ENCODE measurements around the gene CHI3L1.

CHI3L1 gene

GRCh38 chr1:203206129-203206687 is 19.7 kb upstream of the CHI3L1 start:
- DNase-seq (ENCODE audit: low read depth in 2 of 2): no peak

- no peak for DNase-seq (ENCODE audit: low read depth in 2 of 2)
Observed at GRCh38 chr1:203204756-203205155, 18.3 kb upstream of the CHI3L1 start.

GRCh38 chr1:203202431-203203245 is 16.1 kb upstream of the CHI3L1 start:
- DNase-seq (ENCODE audit: low read depth in 2 of 2): no peak

DNA sequence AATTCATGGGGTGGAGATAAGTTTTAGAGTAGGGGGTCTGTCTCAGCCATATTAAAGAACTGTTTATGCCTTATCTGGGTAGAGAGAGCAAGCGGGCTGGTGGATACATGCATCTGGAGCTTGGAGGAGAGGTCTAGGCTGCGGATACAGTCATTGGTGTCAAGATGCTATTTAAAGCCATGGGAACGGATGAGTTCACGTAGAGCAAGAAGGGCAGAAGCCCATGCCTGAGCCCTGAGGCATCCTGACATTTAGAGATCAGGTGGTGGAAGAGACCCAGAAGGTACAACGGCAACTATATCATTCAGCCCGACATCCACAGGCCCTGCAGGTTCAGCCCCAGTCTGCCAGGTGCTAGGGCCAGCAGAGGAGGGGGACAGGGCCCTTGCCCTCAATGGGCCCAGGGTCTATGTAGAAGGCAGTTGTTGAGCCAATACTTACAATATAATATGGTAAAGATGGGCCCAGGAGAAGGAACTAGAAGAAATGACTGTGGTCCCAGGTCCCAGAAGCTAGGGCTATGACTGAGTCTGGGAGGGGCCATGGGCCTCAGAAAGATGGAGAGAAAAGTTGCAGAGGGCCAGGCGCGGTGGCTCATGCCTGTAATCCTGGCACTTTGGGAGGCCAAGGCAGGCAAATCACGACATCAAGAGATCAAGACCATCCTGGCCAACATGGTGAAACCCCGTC is 15.2 kb upstream of the CHI3L1 start:
- DNase-seq (ENCODE audit: low read depth in 2 of 2): no peak

- no peak for DNase-seq (ENCODE audit: low read depth in 2 of 2)
Observed at GRCh38 chr1:203200916-203201315, 14.4 kb upstream of the CHI3L1 start.

DNA sequence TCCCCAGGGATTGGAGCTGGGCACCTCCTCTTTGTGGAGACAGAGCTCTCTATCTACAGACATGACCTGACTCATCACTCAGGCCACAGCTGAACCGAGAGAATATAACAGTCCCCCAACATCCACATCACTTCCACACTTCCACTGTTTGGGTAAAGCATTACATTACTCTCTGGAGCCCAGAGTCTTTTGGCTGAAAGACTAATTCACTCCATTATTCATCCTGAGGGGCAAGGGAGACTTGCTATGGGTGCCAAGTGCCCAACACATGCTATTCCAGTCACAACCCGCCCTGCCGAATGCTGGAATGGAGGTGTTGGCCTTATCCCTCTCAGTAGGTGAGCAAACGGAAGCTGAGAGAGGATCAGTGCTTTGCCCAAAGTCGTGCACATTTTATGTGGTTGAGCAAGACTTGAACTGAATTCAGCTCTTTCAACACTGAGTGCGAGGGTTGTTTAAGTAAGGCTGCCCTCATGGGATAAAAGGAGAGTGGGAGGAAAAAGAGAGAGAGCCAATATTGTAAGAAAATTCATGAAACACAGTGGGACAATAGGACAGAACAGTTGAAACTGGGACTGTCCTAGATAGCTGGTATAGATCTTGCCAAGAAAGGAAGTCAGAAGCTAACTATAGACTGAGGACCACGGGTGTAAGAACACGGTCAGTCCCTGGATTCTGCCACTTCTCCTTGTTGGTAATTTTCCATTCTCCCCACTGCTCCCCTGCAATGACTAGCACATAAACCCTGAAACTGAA is 13.5 kb upstream of the CHI3L1 start:
- DNase-seq (ENCODE audit: low read depth in 2 of 2): no peak

DNA sequence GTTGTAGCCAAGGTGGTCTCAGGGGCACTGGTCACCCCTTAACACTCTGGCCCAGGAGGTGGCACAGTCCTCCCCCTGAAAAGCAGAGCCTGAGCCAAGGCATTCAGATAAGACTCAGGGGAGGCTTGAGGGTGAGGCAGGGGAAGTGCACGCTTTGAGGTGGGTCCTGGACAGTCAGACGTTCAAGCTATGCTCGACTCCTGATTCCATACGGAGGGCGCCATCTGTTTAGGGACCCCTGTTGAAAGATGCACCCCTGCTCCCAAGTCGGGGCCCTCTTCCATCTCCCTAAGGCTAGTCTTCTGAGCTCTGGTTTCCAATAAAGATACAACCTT is 12.9 kb upstream of the CHI3L1 start:
- DNase-seq (ENCODE audit: low read depth in 2 of 2): no peak

- DNase-seq (ENCODE audit: low read depth in 2 of 2): no peak
Observed at GRCh38 chr1:203199002-203199401, 12.5 kb upstream of the CHI3L1 start.

DNA sequence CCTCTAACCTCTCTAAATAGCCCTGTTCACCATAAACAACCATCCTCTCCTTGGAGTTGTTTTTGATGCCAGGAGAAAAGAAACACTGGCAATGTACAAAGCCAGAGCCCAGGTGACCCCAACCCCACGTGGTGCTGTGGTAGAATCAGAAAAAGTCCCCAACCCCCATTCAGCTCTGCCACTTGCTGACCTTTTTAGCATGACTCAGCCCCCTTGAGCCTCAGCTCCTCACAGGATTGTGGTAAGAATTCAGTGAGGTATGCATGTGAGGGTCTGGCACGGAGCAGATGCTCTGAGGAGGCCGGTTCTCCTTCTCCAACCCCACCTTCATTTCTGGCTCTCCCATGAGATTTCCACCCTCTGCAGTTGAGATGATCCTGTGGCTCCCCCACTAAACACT is 11.1 kb upstream of the CHI3L1 start:
- no peak for DNase-seq (ENCODE audit: low read depth in 2 of 2)

DNA sequence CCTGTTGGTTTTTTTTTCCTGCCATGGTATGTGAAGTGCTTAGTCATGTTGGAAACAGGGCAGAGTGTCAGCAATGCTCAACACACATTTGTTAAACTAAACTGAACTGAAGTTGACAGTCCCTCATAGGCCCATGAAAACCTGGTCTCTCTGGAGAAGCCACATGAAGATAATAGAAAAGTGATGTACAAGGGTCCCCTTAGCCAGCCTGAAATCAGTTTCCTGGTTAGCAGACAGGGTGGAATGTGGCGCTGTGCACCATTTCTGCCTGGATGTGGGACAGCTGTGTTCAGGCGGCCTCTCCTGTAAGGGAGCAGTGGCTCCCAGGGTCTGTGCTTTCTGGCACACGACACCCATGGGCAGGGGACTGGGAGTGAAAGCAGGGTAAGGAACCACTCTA is 9.9 kb upstream of the CHI3L1 start:
- DNase-seq (ENCODE audit: low read depth in 2 of 2): no peak

- DNase-seq (ENCODE audit: low read depth in 2 of 2): no peak
Observed at GRCh38 chr1:203190949-203191348, 4.4 kb upstream of the CHI3L1 start.

- no peak for DNase-seq (ENCODE audit: low read depth in 2 of 2)
Observed at GRCh38 chr1:203189951-203190352, 3.4 kb upstream of the CHI3L1 start.

DNA sequence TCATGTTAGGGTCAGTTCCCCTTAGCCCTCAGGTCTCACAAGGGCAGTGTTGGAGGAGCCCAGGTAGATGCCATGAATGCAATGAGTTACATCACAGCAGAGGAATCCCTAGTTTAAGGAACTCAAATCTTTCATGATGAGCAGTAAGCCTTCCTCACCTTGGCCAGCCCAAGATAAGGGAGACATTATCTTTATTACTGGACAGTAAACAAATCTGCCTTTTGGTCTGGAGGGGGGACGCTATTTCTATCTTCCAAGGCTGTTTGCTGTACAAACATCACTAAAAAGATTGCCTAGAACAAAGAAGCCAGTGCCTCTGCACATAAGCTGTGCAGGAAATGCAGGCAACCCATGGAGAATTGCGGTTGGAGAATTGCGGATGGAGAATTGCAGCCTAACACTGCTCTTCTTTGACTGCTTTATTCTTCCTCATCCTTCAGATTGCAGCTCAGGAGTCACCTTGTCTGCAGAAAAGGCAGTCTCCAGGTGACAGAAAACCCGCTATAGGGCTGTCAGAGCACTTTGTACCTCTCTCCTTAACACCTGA is 2.3 kb upstream of the CHI3L1 start:
- no peak for DNase-seq (ENCODE audit: low read depth in 2 of 2)

- DNase-seq (ENCODE audit: low read depth in 2 of 2): no peak
Observed at GRCh38 chr1:203187689-203188264, 1.3 kb upstream of the CHI3L1 start.

- no peak for DNase-seq (ENCODE audit: low read depth in 2 of 2)
Observed at GRCh38 chr1:203187304-203187685, 791 bp upstream of the CHI3L1 start.

- no peak for DNase-seq (ENCODE audit: low read depth in 2 of 2)
Observed at GRCh38 chr1:203186091-203186445, 436 bp downstream of the CHI3L1 start.

- no peak for DNase-seq (ENCODE audit: low read depth in 2 of 2)
Observed at GRCh38 chr1:203185585-203185984, 919 bp downstream of the CHI3L1 start.

DNA sequence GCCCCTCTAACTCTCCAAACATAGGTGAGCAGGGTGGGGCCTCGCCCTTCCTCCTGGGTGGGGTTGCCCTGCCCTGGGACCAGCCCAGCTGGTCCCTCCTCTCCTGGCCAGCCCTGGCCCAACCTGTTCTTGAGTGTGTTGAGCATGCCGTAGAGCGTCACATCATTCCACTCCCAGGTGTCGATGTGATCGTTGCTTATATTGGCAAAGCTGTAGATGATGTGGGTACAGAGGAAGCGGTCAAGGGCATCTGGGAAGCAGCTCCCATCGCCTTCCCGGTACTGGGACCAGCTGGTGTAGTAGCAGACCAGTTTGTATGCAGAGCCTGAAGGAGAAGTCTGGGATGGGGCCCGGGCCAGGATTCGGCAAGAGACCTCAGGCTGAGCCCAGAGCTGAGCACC is 1.4 kb downstream of the CHI3L1 start:
- DNase-seq (ENCODE audit: low read depth in 2 of 2): no peak

DNA sequence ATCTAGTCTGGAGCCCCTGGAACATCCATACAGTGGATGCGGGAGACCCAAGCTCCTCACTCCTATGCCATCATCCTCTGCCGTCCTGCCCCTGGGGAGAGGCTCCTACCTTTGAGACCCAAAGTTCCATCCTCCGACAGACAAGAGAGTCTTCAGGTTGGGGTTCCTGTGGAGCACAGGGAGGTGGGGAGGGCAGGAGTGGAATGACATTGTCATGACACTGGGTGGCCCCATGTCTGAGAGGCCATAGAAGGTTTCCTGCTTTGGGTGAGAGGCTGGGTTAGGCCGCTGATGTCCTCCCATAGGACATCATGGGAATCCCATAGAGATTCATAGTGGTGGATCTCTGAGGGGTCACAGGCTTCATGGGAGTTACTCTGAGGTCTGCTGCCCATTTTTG is 2.0 kb downstream of the CHI3L1 start:
- no peak for DNase-seq (ENCODE audit: low read depth in 2 of 2)

DNA sequence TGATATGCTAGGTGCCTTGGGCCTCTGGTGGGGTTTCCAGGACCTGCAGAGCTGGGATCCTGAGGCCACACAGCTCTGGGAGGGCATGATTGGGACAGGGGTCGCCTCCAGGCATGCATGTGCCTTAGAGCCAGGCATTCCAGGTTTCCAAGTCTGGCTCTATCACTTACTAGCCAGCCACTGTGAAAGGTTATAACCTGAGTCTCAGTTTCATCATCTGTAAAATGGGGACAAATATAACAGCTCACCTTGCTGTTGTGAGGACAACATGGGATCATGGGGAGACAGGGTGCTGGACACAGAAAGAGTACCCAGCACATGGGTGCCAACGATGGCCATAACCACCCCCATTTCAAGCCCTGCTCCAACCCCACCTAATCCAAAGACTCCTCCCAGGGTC is 2.7 kb downstream of the CHI3L1 start:
- no peak for DNase-seq (ENCODE audit: low read depth in 2 of 2)

GRCh38 chr1:203182387-203182953 is 4.0 kb downstream of the CHI3L1 start:
- DNase-seq (ENCODE audit: low read depth in 2 of 2): no peak

Data from activated CD8-positive, alpha-beta memory T cell treated with anti-CD3 and anti-CD28 coated beads for 4 hours (primary cell).